Ureter (tissue), 1 donor: ENCODE data around the gene RCN2. TPM values are rescaled to one million over a fixed set of nuclear protein-coding genes. Genes with fewer than 3 reads are reported as not detected.

Experiments used
- DNase-seq: peaks from one replicate; pipeline ENCODE4 v3.0.0-alpha.2; 2020; ENCODE audit warnings: low spot score
- total RNA-seq: library from RNA; stranded (reverse); gene quantifications from one replicate; pipeline ENCODE4 v1.2.4, GENCODE V29; 2023
- donor health status: DM: yes; HTN: yes; CAD: no.

The RCN2 gene
- total RNA-seq, 1 donor from 2014 or later = 47.4 TPM

DNA sequence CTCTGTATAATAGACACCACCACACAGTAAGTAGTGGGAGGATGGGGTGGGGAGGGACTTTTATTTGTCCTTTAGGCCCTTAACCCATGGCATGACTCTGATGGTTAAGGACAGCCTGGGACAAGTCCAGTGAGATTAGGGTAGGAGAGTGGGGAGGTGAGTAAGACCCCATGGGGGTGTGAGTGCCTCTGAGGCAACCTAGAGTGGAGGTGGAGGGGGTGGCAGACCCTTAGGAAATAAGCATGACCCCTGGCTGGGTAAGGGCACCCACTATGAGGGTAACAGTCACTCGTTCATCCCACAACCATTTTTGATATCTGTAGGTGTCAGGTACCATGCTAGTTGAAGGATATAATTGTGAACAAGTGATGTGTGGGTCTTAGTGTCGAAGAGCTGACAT, 42.4 kb downstream of the RCN2 start:
- DNase-seq = no peak

GRCh38 chr15:76974456-76975036, 43.0 kb downstream of the RCN2 start:
- DNase-seq = no peak

- no peak for DNase-seq
Observed at GRCh38 chr15:76976141-76976540, 44.6 kb downstream of the RCN2 start.

GRCh38 chr15:76976572-76977270, 45.2 kb downstream of the RCN2 start:
- DNase-seq = no peak

DNA sequence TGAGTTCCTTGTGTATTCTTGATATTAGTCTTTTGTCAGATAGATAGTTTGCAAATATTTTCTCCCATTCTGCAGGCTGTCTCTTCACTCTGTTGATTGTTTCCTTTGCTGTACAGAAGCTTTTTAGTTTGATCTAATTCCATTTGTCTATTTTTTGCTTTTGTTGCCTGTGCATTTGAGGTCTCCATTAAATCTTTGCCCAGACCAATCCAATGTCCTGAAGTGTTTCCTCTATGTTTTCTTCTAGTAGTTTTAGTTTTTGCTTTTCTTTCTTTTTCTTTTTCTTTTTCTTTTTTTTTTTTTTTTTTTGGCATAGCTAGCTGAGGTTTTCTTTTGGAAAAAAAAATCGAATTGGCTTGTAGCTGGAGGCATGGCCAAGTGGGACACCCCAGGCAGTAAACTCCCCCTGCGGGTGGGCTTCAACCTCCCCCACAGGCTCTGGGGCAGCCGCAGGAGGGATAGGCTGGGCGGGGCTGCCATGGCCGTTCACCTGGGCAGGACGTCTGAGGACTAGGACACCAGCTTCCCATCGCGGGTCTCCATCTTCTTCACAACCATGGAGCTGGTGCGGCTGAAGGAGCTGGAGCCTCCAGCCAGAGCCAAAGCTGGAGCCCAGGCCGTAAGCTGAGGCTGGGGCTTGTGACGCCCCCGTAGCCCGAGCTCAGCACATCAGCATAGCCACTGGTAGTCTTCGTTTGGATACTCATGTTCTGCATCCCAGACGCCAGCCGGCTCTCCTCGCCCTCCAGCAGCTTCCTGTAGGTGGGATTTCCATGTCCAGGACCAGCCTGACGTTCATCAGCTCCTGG, 47.2 kb downstream of the RCN2 start:
- DNase-seq = no peak

DNA sequence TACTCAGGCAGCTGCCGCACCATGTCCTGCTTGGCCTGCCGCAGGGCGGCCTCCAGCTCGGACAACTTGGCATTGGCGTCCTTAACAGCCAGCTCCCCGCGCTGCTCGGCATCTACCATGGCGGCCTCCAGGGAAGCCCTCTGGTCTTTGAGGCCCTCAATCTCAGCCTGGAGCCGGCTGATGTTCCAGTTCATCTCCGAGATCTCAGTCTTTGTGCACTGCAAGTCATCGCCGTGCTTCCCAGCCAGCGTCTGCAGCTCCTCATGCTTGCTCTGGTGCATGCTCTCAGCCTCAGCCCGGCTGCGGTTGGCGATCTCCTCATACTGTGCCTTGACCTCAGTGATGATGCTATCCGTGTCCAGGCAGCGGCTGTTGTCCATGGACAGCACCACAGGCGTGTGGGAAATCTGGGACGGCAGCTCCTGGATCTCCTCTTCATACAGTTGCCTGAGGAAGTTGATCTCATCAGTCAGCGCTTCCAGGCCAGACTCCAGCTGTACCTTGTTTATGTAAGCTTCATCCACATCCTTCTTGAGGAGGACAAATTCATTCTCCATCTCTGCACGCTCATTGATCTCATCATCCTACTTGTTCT, 47.9 kb downstream of the RCN2 start:
- no peak for DNase-seq

DNA sequence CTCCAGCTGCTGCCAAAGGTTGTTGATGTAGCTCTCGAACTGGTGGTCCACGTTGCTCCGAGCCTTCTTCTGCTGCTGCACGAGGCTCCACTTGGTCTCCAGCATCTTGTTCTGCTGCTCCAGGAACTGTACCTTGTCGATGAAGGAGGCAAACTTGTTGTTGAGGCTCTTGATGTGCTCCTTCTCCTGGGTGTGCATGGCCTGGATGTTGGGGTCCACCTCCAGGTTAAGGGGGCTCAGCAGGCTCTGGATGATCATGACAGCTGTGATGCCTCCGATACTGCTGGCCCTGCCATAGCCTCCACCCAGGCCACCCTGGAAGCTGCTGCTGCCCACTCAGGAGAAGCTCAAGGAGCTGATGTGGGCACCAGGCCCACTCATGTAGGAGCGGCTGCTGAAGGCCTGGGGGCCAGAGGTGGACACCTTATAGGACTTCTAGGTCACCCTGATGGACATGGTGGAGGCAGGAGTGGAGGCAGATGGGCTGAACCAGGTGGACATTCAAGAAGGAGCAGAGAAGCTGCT, 48.5 kb downstream of the RCN2 start:
- no peak for DNase-seq

DNA sequence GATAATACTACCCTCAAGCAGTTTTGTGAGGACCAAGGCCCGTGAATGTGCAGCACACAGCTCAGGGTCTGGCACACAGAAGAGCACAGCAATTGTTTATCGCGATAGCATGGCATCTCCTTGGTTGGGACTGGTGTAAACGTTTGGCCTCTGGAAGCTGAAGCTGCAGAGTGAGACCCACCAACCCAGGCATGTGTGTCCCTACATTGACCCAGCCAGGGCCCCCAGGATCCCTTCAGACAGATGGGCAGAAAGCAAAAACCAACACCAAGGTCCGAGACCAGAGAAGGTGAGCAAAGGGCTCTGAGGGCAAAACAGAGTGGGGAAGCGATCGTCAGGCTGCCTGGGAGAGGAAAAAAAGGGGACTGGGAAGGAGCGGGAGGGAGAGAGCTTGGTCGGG, 50.8 kb downstream of the RCN2 start:
- DNase-seq = no peak

DNA sequence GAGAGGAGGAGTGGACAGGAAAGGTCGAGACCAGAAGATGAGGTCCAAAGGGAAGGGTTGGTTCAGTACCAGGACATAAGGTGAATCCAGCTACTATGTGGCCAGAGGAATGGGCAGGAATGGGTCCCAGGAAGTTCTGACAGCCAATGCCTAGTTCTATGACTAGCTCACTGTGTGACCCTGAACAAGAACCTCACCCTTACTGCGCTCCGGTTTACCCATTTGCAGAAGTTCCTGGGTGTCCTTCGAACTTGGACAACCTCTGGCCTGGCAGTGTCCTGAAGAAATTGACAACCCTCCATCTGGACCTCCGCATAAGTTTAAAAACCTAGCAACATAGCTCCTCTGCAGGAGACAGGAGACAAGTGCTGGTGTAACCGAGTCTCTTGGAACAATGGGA, 51.2 kb downstream of the RCN2 start:
- DNase-seq = no peak

DNA sequence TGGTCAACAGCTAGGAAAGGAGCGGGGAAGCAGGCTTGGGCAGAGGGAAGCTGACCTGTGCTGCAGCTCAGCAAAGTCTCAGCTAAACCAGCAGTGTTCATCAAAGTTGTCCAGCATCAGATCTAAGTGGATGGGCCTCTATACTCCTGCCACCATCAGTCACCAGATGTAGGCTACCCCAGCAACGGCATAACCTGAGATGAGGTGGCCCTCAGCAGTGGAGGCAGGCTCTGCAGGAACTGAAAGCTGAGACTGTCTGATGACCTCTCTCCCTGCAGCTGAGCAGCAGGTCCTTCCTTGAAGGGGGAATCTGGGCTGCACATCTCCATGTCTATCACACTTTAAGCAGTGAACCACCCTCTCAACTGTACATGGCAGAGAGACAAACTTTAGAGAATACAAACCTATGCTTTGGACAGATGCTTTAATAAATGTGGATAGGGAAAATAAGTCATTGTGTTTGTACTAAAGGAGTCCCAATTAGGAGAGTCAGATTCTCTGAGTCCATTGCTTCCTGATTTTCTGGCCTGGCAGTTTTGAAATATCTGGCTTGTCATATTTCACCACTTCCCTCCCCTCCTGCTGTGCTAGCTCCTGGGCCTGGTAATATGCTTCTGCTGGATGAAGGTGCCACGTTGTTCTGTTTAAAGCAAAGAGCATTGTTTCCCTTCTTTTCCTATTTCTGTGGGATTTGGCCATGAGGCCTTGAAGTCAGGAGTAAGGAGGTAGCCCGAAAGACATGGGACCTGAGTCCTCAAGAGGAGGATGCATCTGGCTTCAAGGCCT, 52.2 kb downstream of the RCN2 start:
- no peak for DNase-seq

GRCh38 chr15:76986743-76987142, 55.2 kb downstream of the RCN2 start:
- DNase-seq = no peak

- no peak for DNase-seq
Observed at GRCh38 chr15:76987276-76987675, 55.7 kb downstream of the RCN2 start.

GRCh38 chr15:76987896-76988860, 56.6 kb downstream of the RCN2 start:
- no peak for DNase-seq

DNA sequence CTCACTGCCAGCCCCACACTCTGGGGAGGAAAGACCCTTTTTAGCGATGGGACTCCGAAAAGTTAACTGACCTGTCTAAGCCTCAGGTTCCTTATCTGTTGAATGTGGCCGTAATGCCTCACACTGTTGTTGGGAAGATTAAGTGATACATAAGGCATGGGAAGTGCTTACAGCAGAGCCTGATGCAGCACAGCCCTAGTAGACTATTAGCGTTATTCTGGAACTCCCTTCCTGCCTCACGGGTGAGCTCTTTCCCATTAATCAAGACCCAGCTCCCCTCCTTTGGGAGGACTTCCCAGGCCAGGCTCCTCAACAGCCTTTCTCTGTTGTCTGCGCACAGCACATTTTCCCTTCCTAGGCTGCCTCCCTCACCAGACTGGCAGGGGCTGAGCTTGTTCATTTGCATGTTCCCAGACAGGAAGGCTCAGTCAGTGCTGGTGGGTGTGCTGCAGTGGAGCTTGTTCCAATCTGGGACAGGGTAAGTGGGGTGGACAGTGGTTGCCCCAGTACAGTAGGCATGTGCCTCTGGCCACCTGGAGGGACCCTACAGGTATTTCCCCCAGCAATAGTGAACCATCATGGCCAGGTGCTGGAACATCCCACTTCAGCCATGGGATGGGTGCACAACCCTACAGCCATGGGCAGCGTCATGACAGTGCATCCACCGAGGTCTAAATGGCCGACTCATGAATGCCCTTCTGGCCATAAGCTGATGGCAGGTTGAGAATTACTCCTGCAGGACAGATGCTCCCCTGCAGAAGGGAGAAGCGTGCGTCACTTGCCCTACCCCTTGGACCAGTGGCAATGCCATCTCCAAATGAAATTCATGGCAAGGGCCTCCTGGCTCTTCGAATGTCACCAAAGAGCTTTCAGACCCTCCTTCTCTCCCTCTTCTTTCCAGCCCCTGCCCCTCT, 57.6 kb downstream of the RCN2 start:
- DNase-seq = no peak

GRCh38 chr15:76991048-76991447, 59.5 kb downstream of the RCN2 start:
- no peak for DNase-seq

DNA sequence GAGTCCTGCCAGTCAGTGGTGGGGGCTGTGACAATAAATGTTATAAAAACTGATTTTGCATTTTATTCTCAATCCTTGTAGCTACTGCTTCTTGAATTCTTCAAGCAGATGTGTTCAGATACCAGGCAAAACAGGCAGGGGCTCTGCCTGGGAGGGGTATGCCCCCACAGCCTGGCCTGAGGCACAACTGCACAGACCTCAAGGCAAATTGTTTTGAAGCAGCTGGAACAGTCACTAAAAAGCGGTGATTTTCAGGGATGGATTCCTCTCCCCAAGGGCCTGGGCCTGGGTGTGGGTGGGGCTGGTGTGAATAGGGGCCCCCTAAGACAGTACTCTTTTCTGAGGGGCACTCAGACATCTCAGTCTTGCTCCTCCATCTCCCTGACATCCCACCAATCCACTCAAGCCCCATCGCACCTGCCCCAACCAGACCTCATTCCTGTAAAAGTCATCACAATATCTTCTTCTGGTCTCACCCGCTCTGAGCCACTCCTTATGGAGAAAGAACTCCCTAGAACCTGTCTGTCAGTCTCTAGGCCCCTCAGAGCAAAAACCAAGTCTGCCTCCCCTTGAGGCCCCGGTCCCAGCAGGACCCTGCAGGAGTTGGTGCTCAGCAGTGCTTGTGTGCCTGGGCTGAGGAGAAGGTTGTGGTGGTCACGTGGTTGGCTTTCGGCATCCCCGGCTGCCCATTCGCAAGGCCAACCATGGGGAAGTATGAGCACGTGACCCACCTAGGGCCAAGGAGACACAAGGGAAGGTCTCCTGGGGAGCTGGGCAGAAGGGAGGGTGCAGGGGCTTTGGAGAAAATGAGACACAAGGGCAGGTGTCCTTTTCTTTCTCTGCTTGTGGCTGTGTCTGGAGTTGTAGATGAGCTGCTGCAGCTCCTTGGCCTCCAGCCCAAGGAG, 60.4 kb downstream of the RCN2 start:
- DNase-seq = no peak

- DNase-seq = no peak
Observed at GRCh38 chr15:76993114-76993725, 61.7 kb downstream of the RCN2 start.

DNA sequence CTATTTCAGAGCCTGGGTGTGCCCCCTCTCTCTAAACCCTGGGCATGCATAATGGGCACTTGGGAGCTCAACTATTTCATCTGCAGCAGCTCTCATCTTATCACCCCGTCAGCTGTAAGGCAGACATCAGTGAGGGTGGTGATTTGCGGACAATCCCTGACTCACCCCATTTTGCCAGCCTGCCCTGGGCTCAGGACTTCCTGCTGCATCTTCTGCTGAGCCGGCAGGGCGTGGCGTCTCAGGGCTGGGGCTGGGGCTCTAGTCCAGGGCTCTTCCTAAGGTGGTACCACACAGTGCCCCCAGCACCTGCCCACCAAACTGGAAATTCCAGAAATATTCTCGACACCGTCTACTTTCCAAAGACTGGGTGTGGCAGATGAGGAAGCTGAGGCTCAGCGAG, 62.5 kb downstream of the RCN2 start:
- DNase-seq = no peak
